Prostate gland (tissue), 2 donors: Measurements from ENCODE around the gene GRPEL1. TPM values are rescaled to one million over a fixed set of nuclear protein-coding genes. Genes with fewer than 3 reads are reported as not detected.
"Not testable (repeated sequence)": the region's sequence is repeated elsewhere in the genome, so short reads cannot be mapped to it uniquely, and the experiment has no call there.

ENCODE experiments used
- DNase-seq: peaks from one replicate; pipeline ENCODE4 v3.0.0-alpha.2; 2019; ENCODE audit warnings: low spot score
- H3K27ac ChIP-seq, 2 donors: fragments of 200-600 bp; sonication (generic); 2 replicates each; pipeline ENCODE4 v1.5.1; 2017 to 2019
- H3K27me3 ChIP-seq: fragments of 200-600 bp; sonication (generic); replicated peaks from 2 replicates; pipeline ENCODE4 v1.5.1; 2019; ENCODE audit not compliant: insufficient read depth
- H3K36me3 ChIP-seq, 2 donors: fragments of 200-600 bp; sonication (generic); 1 replicate in 1 of 2; 2 replicates in 1 of 2; pipeline versions ENCODE4 v1.5.1 to v1.8.1; 2017 to 2019
- H3K4me1 ChIP-seq: fragments of 200-600 bp; sonication (generic); replicated peaks from 2 replicates; pipeline ENCODE4 v1.5.1; 2019
- H3K4me3 ChIP-seq, 2 donors: fragments of 200-600 bp; sonication (generic); 2 replicates each; pipeline ENCODE4 v1.5.1; 2017 to 2019
- H3K9me3 ChIP-seq: fragments of 200-600 bp; sonication (generic); 2 replicates; pipeline ENCODE4 v1.5.1; 2017
- POLR2A ChIP-seq: fragments of 450-650 bp; IDR thresholded peaks from one replicate; pipeline ENCODE4 v1.6.1; 2016; ENCODE audit warnings: antibody characterized with exemption, mild to moderate bottlenecking
- POLR2AphosphoS5 ChIP-seq: sonication (generic); formaldehyde crosslinking; IDR thresholded peaks from one replicate; pipeline ENCODE4 v1.6.1; 2017; ENCODE audit warnings: antibody characterized with exemption
- WGBS: methylation state at CpG from one replicate; pipeline ENCODE4 v1.1.5; 2018; 5-methylcytosine and 5-hydroxymethylcytosine counted together
- intact Hi-C: fragments of 100-400 bp; cut with DNase I; formaldehyde crosslinking; loops from one replicate; pipeline ENCODE4 v1.14.2; 2022
- total RNA-seq, 2 donors: library from RNA; depleted of rRNA; stranded (reverse); fragments of >200 nt; gene quantifications; one replicate each; pipeline ENCODE4 v1.1.0, GENCODE V29; 2016
- TF ChIP-seq, protein P1 (sequence below), 4 experiments: fragments of 200-600 bp in 2 of 4; fragments of 450-650 bp in 2 of 4; sonication (generic) in 2 of 4; IDR thresholded peaks; 1 replicate in 3 of 4; 2 replicates in 1 of 4; pipeline ENCODE4 v1.5.1; 2016 to 2019; ENCODE audit warnings: antibody characterized with exemption in 4 of 4, mild to moderate bottlenecking in 2 of 4, moderate library complexity in 2 of 4

Gene GRPEL1
- total RNA-seq, 2 donors from 2014 or later: 12.8 to 25.6 TPM

DNA sequence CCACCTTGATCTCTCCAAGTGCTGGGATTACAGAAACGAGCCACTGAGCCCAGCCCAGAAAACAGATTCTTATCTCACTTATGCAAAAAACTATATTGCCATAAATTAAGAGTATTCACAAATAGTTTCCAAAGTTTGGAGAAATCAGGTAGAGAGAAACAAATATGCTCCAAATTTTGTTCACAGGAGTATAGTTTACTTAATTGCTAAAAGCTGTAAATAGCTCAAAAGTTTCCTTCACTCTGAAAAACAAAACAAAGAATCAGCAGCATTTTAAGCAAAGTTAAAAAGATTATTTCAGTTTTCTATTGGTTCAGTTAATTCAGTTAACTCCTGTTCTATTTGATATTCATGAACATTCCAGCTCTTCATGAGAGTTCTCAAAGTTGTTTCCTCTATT lies 18.5 kb upstream of the GRPEL1 start:
- Histone ChIP-seq H3K36me3 (no peaks in the 10 kb centered on the region), H3K9me3 (no peaks in the 10 kb centered on the region), H3K27ac (no peak overlapping the region), H3K4me1 (no peaks in the 10 kb centered on the region), H3K27me3 (no peaks in the 10 kb centered on the region), H3K4me3 (no peak overlapping the region)
- intact Hi-C loops: no loop called here
- TF ChIP-seq POLR2A (no peak), POLR2AphosphoS5 (no peak)
- TF ChIP-seq, protein P1, sequence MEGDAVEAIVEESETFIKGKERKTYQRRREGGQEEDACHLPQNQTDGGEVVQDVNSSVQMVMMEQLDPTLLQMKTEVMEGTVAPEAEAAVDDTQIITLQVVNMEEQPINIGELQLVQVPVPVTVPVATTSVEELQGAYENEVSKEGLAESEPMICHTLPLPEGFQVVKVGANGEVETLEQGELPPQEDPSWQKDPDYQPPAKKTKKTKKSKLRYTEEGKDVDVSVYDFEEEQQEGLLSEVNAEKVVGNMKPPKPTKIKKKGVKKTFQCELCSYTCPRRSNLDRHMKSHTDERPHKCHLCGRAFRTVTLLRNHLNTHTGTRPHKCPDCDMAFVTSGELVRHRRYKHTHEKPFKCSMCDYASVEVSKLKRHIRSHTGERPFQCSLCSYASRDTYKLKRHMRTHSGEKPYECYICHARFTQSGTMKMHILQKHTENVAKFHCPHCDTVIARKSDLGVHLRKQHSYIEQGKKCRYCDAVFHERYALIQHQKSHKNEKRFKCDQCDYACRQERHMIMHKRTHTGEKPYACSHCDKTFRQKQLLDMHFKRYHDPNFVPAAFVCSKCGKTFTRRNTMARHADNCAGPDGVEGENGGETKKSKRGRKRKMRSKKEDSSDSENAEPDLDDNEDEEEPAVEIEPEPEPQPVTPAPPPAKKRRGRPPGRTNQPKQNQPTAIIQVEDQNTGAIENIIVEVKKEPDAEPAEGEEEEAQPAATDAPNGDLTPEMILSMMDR (IDR thresholded peaks at IDR 0.05): no peak
- WGBS: 15% methylated on average over 1 of the region's 1 CpG
- no peak for DNase-seq

DNA sequence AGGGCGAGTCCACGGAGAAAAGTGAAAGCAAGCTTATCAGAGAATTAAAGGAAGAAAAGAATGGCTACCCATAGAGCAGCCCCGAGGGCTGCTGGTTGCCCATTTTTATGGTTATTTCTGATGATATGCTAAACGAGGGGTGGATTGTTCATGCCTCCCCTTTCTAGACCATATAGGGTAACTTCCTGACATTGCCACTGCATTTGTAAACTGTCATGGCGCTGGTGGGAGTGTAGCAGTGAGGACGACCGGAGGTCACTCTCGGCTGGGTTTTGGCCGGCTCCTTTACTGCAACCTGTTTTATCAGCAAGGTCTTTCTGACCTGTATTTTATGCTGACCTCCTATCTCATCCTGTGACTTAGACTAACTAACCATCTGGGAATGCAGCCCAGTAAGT lies 16.7 kb upstream of the GRPEL1 start:
- H3K27ac ChIP-seq, DNase-seq, H3K4me3 ChIP-seq, H3K9me3 ChIP-seq, intact Hi-C loops, H3K36me3 ChIP-seq, H3K27me3 ChIP-seq, H3K4me1 ChIP-seq: not testable (repeated sequence)
- 58% methylated on average over 9 of the region's 9 CpGs for WGBS

DNA sequence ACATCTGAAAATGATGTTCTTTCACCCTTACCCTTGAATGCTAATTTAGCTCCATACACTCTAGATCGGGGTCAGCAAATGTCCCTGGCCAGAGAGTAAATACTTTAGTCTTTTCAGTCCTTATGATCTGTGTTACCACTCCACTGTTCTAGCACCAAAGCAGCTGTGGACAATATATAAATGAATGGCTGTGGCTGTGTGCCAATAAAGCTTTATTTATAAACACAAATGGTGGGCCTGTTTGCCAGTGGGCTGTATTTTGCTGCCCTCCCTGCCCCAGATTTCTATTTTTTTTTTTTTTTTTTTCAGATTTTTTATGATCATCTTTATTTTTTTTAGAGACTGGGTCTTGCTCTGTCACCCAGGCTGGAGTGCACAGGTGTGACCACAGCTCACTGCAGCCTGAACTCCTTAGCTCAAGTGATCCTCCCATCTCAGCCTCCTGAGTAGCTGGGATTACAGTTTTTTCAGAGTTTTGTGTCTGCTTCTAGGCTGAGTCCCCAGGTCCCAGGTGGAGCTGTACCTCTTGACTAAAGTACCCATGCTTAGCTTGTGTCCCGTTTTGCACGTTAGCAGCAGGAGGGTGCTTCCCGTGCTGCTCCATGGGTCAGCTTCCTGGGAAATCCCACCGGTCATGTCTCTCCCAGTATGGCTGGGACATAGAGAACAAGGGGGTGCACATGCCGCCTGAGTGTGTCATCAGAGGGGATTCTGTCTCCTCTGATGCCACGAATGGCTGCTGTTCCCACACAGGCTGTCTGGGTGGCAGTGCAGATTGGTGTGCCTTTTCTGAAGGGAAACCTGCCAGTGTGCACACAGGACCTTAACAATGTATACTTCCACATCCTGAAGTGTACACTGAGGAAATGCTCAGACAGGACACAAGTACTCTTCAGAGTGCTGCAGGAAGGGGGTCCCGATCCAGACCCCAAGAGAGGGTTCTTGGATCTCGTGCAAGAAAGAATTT lies 16.0 kb upstream of the GRPEL1 start:
- TF ChIP-seq POLR2AphosphoS5 (no peak), POLR2A (no peak)
- TF ChIP-seq, protein P1 (IDR thresholded peaks at IDR 0.05): no peak

DNA sequence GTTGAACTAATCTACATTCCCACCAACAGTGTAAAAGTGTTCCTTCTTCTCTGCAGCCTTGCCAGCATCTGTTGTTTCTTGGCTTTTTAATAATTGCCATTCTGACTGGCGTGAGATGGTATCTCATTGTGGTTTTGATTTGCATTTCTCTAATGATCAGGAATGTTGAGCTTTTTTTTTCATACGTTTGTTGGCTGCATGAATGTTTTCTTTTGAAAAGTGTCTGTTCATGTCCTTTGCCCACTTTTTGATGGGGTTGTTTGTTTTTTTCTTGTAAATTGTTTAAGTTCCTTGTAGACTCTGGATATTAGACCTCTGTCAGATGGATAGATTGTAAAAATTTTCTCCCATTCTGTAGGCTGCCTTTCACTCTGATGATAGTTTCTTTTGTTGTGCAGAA lies 12.0 kb upstream of the GRPEL1 start:
- H3K9me3 ChIP-seq, H3K36me3 ChIP-seq, H3K4me1 ChIP-seq, intact Hi-C loops, H3K27me3 ChIP-seq, H3K27ac ChIP-seq, DNase-seq, H3K4me3 ChIP-seq: not testable (repeated sequence)
- WGBS: 72% methylated on average over 2 of the region's 2 CpGs

More for the DNA sequence above, 16.0 kb upstream of the GRPEL1 start:
- intact Hi-C loops: no loop called here
- H3K4me1 ChIP-seq: no peaks in the 10 kb centered on the region
- WGBS: 78% methylated on average over 9 of the region's 9 CpGs
- H3K36me3 ChIP-seq: no peaks in the 10 kb centered on the region
- no peak for DNase-seq
- no peak overlapping the region for H3K27ac ChIP-seq
- H3K9me3 ChIP-seq: no peaks in the 10 kb centered on the region
- no peak overlapping the region for H3K4me3 ChIP-seq
- no peaks in the 10 kb centered on the region for H3K27me3 ChIP-seq

DNA sequence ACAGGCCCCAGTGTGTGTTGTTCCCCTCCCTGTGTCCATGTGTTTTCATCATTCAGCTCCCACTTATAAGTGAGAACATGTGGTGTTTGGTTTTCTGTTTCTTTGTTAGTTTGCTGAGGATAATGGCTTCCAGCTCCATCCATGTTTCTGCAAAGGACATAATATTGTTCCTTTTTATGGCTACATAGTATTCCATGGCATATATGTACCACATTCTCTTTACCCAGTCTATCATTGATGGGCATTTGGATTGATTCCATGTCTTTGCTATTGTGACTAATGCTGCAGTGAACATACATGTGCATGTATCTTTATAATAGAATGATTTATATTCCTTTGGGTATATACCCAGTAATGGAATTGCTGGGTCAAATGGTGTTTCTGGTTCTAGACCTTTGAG lies 11.6 kb upstream of the GRPEL1 start:
- H3K4me3 ChIP-seq, H3K4me1 ChIP-seq, H3K36me3 ChIP-seq, DNase-seq, intact Hi-C loops, H3K9me3 ChIP-seq, H3K27me3 ChIP-seq, H3K27ac ChIP-seq: not testable (repeated sequence)

DNA sequence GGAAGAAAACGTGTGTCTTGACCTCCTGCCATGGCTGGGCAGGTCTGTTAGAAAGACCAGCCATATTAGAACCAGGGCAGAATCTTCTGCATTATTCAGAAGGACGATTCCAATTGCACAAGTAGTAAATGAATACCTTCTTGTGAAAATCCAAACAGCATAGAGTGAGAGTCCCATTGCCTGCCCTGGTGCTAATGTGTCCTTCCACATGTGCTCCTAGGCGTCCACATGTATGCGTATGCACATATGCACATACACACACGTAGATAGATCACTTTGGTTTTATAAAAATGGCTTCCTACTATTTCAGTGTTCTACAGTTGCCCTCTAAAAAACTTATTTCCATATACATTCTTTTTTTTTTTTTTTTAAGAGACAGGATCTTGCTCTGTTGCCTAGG lies 10.2 kb upstream of the GRPEL1 start:
- H3K27ac ChIP-seq: no peak overlapping the region
- H3K4me1 ChIP-seq: no peaks in the 10 kb centered on the region
- intact Hi-C loops: no loop called here
- no peak for TF ChIP-seq POLR2AphosphoS5
- no peak for TF ChIP-seq POLR2A
- TF ChIP-seq, protein P1 (IDR thresholded peaks at IDR 0.05): no peak
- WGBS: 86% methylated on average over 5 of the region's 5 CpGs
- no peak for DNase-seq
- no peak overlapping the region for H3K4me3 ChIP-seq
- H3K27me3 ChIP-seq: no peaks in the 10 kb centered on the region
- H3K36me3 ChIP-seq: no peaks in the 10 kb centered on the region
- no peaks in the 10 kb centered on the region for H3K9me3 ChIP-seq
